SK-N-SH treated with all-trans-retinoic acid at 6 μM for 48 hours (cell line): ENCODE results near the gene ATOH7.

Source experiments
- ARNTL ChIP-seq: fragments of 450-650 bp; formaldehyde crosslinking; IDR thresholded peaks from 2 replicates; pipeline ENCODE4 v1.5.0; 2020; ENCODE audit warnings: low read depth, mild to moderate bottlenecking, moderate library complexity, borderline replicate concordance
- BACH2 ChIP-seq: fragments of 250-450 bp; sonication (Bioruptor Pico); IDR thresholded peaks from 2 replicates; pipeline ENCODE4 v1.9.0; 2021; ENCODE audit warnings: mild to moderate bottlenecking, borderline replicate concordance
- GLIS3 ChIP-seq: fragments of 250-450 bp; sonication (Bioruptor Pico); IDR thresholded peaks from 2 replicates; pipeline ENCODE4 v1.5.0; 2020; ENCODE audit warnings: mild to moderate bottlenecking, moderate library complexity
- ISL1 ChIP-seq: fragments of 250-450 bp; sonication (Bioruptor Pico); IDR thresholded peaks from 2 replicates; pipeline ENCODE4 v2.1.2; 2022; ENCODE audit warnings: mild to moderate bottlenecking, moderate library complexity
- RARB ChIP-seq: fragments of 250-450 bp; sonication (Bioruptor Pico); IDR thresholded peaks from 2 replicates; pipeline ENCODE4 v1.8.0; 2021; ENCODE audit warnings: mild to moderate bottlenecking, moderate library complexity
- SNAI2 ChIP-seq: fragments of 250-450 bp; sonication (Bioruptor Pico); IDR thresholded peaks from 2 replicates; pipeline ENCODE4 v1.5.0; 2020; ENCODE audit warnings: mild to moderate bottlenecking, moderate library complexity
- ZFP3 ChIP-seq: fragments of 250-450 bp; sonication (Bioruptor Pico); IDR thresholded peaks from 2 replicates; pipeline ENCODE4 v1.5.0; 2020; ENCODE audit warnings: mild to moderate bottlenecking, moderate library complexity
- TF ChIP-seq, protein P1 (sequence below): fragments of 250-450 bp; sonication (Bioruptor Pico); IDR thresholded peaks from 2 replicates; pipeline ENCODE4 v1.8.0; 2020; ENCODE audit warnings: mild to moderate bottlenecking, moderate library complexity, borderline replicate concordance
- TF ChIP-seq, protein P2 (sequence below): fragments of 250-450 bp; sonication (Bioruptor Pico); IDR thresholded peaks from 2 replicates; pipeline ENCODE4 v1.8.0; 2021; ENCODE audit warnings: low read depth, mild to moderate bottlenecking, moderate library complexity, borderline replicate concordance

DNA sequence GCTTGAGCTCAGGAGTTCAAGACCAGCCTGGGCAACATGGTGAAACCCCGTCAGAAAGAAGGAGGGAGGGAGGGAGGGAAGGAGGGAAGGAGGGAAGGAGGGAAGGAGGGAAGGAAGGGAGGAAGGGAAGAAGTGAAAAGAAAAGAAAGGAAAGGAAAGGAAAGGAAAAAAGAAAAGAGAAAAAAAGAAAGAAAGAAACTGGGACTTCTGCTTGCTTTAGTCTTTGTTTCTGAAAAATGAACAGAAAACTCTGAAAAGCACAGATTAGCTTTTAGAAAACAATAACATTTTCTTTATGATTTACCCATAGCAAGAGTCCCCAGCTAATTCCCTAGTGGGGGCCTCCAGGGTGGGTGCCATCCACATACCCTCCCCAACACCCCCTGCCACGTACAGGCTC is 46.8 kb downstream of the ATOH7 start:
- no peak for TF ChIP-seq BACH2 (CRISPR knock-in tag)
- no peak for TF ChIP-seq ZFP3 (CRISPR knock-in tag)
- no peak for TF ChIP-seq RARB
- no peak for TF ChIP-seq SNAI2
- no peak for TF ChIP-seq GLIS3 (CRISPR knock-in tag)
- no peak for TF ChIP-seq ISL1 (CRISPR knock-in tag)
- no peak for TF ChIP-seq ARNTL (CRISPR knock-in tag)
- TF ChIP-seq, protein P1, sequence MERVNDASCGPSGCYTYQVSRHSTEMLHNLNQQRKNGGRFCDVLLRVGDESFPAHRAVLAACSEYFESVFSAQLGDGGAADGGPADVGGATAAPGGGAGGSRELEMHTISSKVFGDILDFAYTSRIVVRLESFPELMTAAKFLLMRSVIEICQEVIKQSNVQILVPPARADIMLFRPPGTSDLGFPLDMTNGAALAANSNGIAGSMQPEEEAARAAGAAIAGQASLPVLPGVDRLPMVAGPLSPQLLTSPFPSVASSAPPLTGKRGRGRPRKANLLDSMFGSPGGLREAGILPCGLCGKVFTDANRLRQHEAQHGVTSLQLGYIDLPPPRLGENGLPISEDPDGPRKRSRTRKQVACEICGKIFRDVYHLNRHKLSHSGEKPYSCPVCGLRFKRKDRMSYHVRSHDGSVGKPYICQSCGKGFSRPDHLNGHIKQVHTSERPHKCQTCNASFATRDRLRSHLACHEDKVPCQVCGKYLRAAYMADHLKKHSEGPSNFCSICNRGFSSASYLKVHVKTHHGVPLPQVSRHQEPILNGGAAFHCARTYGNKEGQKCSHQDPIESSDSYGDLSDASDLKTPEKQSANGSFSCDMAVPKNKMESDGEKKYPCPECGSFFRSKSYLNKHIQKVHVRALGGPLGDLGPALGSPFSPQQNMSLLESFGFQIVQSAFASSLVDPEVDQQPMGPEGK = no peak
- TF ChIP-seq, protein P2, sequence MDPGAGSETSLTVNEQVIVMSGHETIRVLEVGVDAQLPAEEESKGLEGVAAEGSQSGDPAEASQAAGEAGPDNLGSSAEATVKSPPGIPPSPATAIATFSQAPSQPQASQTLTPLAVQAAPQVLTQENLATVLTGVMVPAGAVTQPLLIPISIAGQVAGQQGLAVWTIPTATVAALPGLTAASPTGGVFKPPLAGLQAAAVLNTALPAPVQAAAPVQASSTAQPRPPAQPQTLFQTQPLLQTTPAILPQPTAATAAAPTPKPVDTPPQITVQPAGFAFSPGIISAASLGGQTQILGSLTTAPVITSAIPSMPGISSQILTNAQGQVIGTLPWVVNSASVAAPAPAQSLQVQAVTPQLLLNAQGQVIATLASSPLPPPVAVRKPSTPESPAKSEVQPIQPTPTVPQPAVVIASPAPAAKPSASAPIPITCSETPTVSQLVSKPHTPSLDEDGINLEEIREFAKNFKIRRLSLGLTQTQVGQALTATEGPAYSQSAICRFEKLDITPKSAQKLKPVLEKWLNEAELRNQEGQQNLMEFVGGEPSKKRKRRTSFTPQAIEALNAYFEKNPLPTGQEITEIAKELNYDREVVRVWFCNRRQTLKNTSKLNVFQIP (CRISPR knock-in tag) = no peak
